Peyer's patch (tissue), 4 donors: ENCODE results near the gene DPEP1. TPM values are rescaled to one million over a fixed set of nuclear protein-coding genes. Genes with fewer than 3 reads are reported as not detected.
"Not testable (repeated sequence)": the region's sequence is repeated elsewhere in the genome, so short reads cannot be mapped to it uniquely, and the experiment has no call there.

Source experiments
- DNase-seq, 3 donors: peaks; one replicate each; pipeline ENCODE4 v3.0.0-alpha.2; 2017 to 2019
- H3K27ac ChIP-seq, 4 donors: fragments of 200-600 bp; sonication (generic); one replicate each; pipeline ENCODE4 v1.5.1; 2016 to 2019
- H3K27me3 ChIP-seq, 2 donors: fragments of 200-600 bp; sonication (generic); one replicate each; pipeline ENCODE4 v1.5.1; 2019
- H3K36me3 ChIP-seq, 3 donors: fragments of 200-600 bp; sonication (generic); one replicate each; pipeline ENCODE4 v1.5.1; 2016 to 2019
- H3K4me1 ChIP-seq, 4 donors: fragments of 200-600 bp; sonication (generic); one replicate each; pipeline ENCODE4 v1.5.1; 2016 to 2019
- H3K4me3 ChIP-seq, 4 donors: fragments of 200-600 bp; sonication (generic); 1 replicate in 3 of 4; 2 replicates in 1 of 4; pipeline ENCODE4 v1.5.1; 2016 to 2019; ENCODE audit warnings: mild to moderate bottlenecking in 1 of 4
- H3K9me3 ChIP-seq, 4 donors: fragments of 200-600 bp; sonication (generic); one replicate each; pipeline ENCODE4 v1.5.1; 2016 to 2019; ENCODE audit warnings: mild to moderate bottlenecking in 1 of 4
- CTCF ChIP-seq, 6 experiments: fragments of 450-650 bp in 4 of 6; fragments of 200-600 bp in 2 of 6; sonication (generic) in 1 of 6; IDR thresholded peaks; one replicate each; pipeline ENCODE4 v1.5.1; 2017 to 2019; ENCODE audit warnings: antibody characterized with exemption in 6 of 6, mild to moderate bottlenecking in 3 of 6, moderate library complexity in 1 of 6
- POLR2A ChIP-seq, 2 donors: fragments of 450-650 bp; IDR thresholded peaks; one replicate each; pipeline ENCODE4 v1.5.1; 2017; ENCODE audit warnings: antibody characterized with exemption in 2 of 2, mild to moderate bottlenecking in 2 of 2, moderate library complexity in 2 of 2
- total RNA-seq, 4 donors: library from RNA; depleted of rRNA; stranded (reverse); fragments of >200 nt; gene quantifications; one replicate each; pipeline ENCODE4 v1.1.0, GENCODE V29; 2016

Gene DPEP1
- total RNA-seq, 4 donors from 2014 or later = 272 to 3,324 (median 2,161) TPM

- no peaks in the 10 kb centered on the region for H3K36me3 ChIP-seq
- H3K4me1 ChIP-seq = peaks cover 0 to 16% (median 0%) of the 10 kb centered on the region in 4 donors
- H3K27ac ChIP-seq = no peak overlapping the region
- no peaks in the 10 kb centered on the region for H3K27me3 ChIP-seq
- no peak for TF ChIP-seq POLR2A (IDR thresholded peaks at IDR 0.05)
- TF ChIP-seq CTCF (IDR thresholded peaks at IDR 0.05) = no peak
- H3K4me3 ChIP-seq = no peak overlapping the region
- no peaks in the 10 kb centered on the region for H3K9me3 ChIP-seq
- DNase-seq = no peak
Measured at GRCh38 chr16:89584768-89585549, 28.5 kb upstream of the DPEP1 start.

GRCh38 chr16:89586218-89586617, 27.2 kb upstream of the DPEP1 start:
- no peaks in the 10 kb centered on the region for H3K36me3 ChIP-seq
- no peak for TF ChIP-seq POLR2A (IDR thresholded peaks at IDR 0.05)
- H3K27ac ChIP-seq = no peak overlapping the region
- DNase-seq = no peak
- H3K27me3 ChIP-seq = no peaks in the 10 kb centered on the region
- no peaks in the 10 kb centered on the region for H3K9me3 ChIP-seq
- H3K4me3 ChIP-seq = no peak overlapping the region
- peaks cover 0 to 16% (median 0%) of the 10 kb centered on the region in 4 donors for H3K4me1 ChIP-seq

GRCh38 chr16:89586853-89587252, 26.6 kb upstream of the DPEP1 start:
- Histone ChIP-seq H3K36me3 (no peaks in the 10 kb centered on the region), H3K27ac (no peak overlapping the region), H3K9me3 (no peaks in the 10 kb centered on the region), H3K4me1 (peaks cover 0 to 13% (median 0%) of the 10 kb centered on the region in 4 donors), H3K4me3 (no peak overlapping the region), H3K27me3 (no peaks in the 10 kb centered on the region)
- TF ChIP-seq CTCF (IDR thresholded peaks at IDR 0.05) (no peak), POLR2A (IDR thresholded peaks at IDR 0.05) (no peak)
- no peak for DNase-seq

- not testable (repeated sequence) for DNase-seq, H3K4me3 ChIP-seq, H3K27me3 ChIP-seq, H3K9me3 ChIP-seq, H3K27ac ChIP-seq, H3K4me1 ChIP-seq, H3K36me3 ChIP-seq
Measured at GRCh38 chr16:89587676-89588075, 25.8 kb upstream of the DPEP1 start.

GRCh38 chr16:89588413-89589109, 24.9 kb upstream of the DPEP1 start:
- Histone ChIP-seq H3K4me1 (no peaks in the 10 kb centered on the region), H3K27me3 (no peaks in the 10 kb centered on the region), H3K9me3 (no peaks in the 10 kb centered on the region), H3K27ac (no peak overlapping the region), H3K4me3 (no peak overlapping the region), H3K36me3 (no peaks in the 10 kb centered on the region)
- TF ChIP-seq POLR2A (IDR thresholded peaks at IDR 0.05) (no peak), CTCF (IDR thresholded peaks at IDR 0.05) (no peak)
- no peak for DNase-seq

- no peaks in the 10 kb centered on the region for H3K36me3 ChIP-seq
- no peak overlapping the region for H3K4me3 ChIP-seq
- TF ChIP-seq CTCF (IDR thresholded peaks at IDR 0.05) (no peak), POLR2A (IDR thresholded peaks at IDR 0.05) (no peak)
- H3K27ac ChIP-seq = no peak overlapping the region
- H3K27me3 ChIP-seq = no peaks in the 10 kb centered on the region
- no peaks in the 10 kb centered on the region for H3K9me3 ChIP-seq
- DNase-seq = no peak
- no peaks in the 10 kb centered on the region for H3K4me1 ChIP-seq
Measured at GRCh38 chr16:89589241-89589926, 24.1 kb upstream of the DPEP1 start.
